HG03196 (cell line): ENCODE measurements around the gene RAB21.
"Not testable (repeated sequence)": the region's sequence is repeated elsewhere in the genome, so short reads cannot be mapped to it uniquely, and the experiment has no call there.

ENCODE experiments used
- ATAC-seq: cut with Tn5 transposase; IDR thresholded peaks from one replicate; pipeline ENCODE4 v1.9.1; 2021; ENCODE audit not compliant: unreplicated experiment

Gene RAB21

DNA sequence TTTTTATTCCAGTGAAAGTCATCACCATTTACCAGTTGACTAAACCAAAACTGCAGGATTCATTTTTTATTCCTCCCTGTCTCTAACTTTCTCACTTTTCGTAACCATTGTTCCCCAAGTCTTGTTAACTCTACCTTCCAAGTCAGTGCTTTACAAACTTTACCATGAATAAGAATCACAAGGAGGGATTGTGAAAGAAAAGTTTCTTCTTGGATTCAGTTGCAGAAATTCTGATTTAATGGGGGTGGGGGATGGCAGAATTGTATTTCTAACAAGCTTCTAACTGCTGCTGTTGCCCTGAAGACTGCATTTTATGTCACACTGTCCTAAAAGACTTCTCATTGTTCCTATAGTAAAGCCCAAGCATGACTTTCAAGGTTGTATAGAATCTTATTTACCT lies 5.0 kb upstream of the RAB21 start:
- ATAC-seq: no peak

DNA sequence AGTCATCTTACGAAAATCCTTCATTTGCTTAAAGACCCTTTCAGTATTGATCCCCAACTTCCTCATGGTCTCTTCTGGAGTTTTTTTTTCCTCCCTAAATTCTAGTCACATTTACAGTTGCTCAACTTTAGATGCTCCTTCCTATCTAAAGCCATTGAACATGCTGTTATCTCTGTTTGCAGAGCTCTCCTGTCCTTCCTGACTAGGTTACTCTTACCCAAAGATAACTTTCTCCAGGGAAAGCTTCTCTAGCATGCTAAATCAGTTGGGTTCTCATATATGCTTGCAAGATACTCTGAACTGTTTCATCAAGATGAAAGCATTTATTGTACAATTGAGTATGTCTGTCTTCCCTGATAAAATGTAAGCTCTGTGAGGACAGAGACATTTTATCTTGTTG lies 1.8 kb upstream of the RAB21 start:
- no peak for ATAC-seq

DNA sequence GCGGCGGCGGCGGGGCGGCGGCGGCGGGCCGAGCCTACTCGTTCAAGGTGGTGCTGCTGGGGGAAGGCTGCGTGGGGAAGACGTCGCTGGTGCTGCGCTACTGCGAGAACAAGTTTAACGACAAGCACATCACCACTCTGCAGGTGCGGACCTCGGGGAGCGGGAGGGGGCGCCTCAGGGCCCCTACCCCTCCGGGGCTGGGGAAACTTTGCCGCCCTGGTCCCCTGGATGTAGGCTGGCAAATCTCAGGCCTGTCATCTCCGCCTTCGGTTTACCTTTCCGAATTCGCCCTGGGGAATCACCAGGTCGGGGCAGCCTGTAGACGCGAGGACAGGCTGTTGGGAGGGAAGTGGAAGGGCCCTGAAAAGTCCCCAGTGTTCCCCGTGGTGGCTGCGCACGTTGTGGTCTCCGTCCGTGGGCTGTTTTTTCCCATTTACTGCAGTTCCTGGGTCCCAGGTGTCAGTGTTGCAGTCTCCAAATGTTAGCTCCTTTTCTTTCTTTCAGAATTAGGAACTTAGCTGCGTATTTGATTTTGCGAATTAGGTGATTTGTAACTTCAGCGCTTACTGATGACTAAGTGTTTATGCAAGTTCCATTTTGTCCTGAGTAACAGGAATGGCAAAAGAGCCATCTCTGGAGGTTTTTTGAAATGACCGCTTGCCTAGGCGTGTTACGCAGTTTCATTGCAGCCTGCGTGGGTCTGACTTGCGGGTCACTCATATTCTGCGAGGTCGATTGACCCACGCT lies 656 bp downstream of the RAB21 start:
- ATAC-seq: peak; percentile 52

DNA sequence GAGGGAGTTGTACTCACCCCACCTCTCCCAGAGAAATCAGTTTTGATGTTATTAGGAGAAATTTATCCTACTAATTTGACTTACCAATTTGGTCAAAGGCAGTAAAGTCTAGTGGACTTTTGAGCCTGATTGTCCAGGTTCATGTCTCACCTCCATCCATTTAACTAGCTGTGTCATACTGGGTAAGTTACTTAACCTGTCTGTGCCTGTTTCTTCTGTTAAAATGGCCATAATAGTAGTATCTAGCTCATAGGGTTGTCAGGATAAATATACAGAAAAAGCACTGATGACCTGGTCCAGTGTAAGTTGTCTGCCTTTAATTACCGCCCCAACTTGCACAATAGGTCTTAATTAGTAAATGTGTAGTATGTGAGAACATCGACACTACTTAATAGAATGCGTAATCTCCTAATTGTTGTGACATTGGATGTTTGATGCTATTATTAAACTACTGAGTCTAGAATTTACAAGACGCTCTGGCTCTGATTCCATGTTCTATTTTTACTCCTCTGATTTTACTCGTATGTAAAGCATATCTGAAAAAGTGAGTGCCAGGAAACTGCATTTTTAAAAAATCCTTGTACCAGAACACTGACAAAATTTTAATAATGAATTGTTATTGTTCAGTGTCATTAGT lies 1.5 kb downstream of the RAB21 start:
- no peak for ATAC-seq

DNA sequence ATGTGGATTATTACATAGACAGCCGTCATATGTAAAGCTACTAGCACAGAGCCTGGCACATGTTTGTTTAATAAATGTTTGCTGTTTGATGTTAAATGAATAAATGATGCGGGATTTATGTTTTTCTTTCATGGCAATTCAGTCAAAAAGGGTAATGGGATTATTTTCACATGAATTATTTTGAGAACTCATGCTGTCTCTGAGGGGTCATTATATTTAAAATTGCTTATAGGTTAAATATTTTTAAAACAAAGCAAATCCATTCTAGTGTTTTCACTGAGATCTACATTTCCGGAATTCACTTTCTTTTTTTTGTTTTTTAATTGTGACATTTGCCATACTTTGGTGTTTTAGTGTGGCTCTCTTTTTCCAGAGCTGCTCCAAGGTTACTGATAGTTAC lies 5.3 kb downstream of the RAB21 start:
- ATAC-seq: no peak

DNA sequence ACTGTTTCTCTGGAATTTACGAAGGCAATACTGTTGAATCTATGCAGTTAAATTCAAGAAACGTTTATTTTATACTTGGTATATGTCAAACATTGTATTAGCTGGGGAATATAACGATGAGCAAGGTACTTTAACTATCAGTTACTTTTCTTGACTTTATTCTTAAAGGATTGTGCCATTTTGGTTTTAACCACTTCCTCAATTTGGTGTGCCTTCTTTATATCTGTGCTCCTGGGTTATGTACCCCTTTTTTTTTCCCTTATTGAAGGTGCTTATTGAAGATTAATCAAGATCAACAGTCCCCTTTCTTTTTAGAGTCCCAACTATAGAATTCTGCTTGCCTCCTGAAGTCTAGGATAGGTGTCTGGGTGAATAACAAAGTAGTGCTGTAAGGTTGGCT lies 5.8 kb downstream of the RAB21 start:
- no peak for ATAC-seq

DNA sequence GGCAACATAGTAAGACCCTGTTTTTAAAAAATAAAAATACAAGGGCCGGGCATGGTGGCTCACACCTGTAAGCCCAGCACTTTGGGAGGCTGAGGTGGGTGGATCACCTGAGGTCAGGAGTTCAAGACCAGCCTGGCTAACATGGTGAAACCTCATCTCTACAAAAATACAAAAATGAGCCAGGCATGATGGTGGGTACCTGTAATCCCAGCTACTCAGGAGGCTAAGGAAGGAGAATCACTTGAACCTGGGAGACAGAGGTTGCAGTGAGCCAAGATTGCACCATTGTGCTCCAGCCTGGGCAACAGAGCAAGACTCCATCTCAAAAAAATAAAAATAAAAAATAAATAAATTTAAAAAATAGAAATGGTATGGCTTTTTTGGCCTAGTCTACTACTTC lies 6.7 kb downstream of the RAB21 start:
- not testable (repeated sequence) for ATAC-seq

DNA sequence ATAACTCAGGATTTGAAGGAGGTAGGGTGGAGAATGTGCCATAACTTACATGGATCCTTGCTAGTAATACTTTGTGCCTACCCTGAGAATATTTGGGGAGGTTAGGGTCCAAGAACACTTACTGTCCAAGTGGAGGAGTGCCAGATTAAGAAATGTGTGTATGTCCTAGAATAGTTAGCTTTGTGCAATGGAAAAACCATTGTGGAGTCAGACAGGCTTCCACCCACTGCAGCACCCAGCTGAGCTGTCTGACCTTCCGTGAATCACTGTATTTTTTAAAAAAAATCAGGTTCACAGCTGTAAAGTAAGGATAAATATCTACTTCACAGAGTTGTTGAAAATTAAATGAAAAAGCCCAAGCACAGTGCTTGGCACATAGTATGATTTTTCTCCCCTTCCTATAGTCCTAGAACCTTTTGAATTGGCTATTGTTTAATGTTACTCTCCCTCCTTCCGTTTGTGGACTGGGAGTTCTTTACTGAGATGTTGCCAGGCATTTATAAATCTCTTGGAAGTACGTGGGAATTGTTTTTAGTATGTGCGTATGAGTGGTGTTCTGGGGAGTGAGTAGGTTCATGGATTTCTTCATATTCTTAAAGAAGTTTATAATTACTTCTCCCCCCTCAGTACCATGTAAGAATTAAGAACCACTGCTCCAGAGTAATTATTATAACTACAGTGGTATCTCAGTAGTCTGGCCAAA lies 9.2 kb downstream of the RAB21 start:
- ATAC-seq: no peak

DNA sequence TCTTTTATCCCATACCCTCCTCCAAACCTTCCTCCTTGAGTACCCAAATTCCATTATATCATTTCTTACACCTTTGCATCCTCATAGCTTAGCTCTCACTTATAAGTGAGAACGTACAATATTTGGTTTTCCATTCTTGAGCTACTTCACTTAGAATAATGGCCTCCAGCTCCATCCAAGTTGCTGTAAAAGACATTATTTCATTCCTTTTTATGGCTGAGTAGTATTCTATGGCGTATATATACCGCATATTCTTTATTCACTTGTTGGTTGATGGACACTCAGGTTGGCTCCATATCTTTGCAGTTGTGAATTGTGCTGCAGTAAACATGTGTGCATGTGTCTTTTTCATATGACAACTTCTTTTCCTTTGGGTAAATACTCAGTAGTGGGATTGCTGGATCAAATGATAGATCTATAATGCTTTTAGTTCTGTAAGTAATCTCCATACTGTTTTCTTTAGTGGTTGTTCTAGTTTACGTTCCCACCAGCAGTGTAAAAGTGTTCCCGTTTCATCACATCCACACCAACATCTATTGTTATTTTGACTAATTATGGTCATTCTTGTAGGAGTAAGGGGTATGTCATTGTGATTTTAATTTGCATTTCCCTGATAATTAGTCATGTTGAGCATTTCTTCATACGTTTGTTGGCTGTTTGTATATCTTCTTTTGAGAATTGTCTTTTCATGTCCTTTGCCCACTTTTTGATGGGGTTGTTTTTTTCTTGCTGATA lies 10.1 kb downstream of the RAB21 start:
- ATAC-seq: no peak

DNA sequence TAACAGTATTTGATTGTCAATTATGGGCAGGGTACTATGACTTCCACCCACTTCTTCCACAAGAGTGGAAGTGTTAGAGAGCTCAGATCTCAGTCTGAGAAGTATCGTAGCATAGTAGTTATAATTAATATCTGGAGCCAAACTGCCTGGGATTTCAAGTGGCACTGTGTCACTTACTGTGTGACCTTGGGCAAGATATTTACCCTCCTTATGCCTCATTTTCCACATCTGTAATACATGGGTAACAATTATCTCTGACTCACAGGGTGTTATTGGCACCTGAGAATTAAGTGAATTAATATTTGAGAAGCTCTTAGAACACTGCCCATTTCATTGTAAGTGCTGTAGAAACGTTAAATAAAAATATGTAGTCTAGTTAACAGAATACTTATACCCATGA lies 11.5 kb downstream of the RAB21 start:
- ATAC-seq: no peak

DNA sequence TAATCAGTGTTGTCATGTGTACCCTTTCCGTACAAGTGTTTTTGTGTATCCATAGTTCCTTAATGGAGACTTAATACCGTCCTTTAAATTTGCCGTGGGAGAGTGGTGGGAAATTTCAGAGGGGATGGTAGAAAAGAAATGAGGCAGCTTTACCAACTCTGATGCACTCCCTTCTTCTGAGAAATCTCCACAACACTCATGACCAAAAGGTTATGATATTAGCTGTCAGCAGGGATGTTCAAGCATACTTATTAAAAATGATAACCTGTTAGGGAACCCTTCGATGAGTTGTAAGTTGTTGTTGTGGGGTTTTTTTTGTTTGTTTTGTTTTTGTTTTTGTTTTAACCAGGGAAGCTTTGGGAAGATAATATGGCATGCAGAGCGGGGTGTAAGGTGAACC lies 12.5 kb downstream of the RAB21 start:
- no peak for ATAC-seq

DNA sequence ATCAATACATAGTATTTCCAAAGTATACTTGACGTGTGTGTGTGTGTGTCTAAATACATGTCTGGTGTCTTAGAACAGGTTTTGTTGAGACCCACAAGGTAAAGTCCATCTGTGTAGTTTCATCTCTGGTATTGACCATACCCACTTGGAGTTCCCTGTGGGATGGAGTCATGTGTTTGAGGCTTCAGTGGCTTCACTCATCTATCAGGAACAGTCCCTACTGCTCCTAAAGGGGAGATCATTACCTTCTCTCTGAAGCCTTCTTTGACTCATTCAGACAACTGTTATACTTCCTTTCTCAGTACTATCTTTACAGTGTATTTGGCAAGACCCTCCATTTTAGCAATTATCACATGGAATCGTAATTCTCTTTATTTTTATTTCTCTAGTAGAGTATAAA lies 14.2 kb downstream of the RAB21 start:
- no peak for ATAC-seq

DNA sequence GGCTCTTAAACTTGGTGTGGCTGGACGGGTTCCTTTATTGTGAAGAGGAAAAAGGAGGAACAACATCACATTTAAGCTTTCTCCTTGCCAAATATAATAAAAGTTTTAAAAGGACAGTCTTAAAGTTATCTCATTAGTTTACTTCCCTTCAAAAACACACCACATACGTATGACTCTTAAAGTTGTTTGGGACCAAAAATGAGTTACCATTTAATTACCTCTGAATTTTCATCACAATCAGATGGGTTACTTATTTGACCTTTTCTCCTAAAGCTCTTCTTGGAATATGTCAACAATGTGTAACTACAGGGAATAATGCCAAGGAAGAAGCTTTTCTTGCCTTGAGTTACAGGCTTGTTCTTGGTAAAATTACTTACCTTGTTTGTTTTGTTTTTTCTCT lies 16.4 kb downstream of the RAB21 start:
- no peak for ATAC-seq

DNA sequence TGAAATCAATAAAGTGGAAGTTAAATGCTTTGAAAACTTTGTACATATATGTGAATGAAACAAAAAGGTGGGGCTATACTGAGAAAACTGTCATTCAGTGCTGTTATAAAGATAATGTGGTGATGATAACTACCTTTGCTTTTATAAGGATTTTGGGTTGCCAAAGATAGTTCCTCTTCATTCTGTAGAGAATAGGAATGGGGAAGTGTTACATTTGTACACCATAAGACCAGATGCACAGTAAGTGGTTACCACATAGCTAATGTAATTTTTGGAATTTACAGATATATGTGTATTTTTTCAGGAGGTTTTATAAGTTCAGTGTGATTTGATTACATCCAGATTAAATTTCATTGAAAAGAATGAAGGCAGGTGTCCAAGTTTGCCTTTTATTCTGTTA lies 18.1 kb downstream of the RAB21 start:
- ATAC-seq: no peak

DNA sequence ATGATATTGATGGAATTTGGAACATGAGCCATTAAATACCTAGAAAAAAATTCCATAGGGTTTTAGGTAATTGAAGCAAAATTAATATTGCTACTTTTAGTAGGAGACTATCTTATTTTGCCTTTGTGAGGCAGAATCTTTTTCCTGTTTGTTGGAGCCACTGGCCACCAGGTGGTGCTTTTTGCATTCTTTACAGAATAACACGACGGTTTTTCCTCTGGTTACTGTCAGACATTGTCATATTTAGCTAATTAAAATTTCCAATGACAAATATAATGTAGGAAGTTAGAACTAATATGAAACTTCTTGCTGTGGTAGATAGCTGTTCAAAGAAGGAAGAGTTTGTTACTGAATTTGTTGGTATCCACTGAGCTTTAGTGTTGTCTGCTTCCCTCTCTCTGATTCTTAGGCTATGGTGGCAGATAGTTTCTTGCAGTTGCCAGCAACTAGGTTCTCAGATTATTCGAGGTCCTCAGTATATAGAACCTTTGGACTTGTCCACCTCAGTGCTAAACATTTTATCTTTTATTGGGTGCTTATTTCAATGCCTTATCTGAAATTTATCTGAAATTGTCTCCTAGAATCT lies 25.7 kb downstream of the RAB21 start:
- no peak for ATAC-seq

DNA sequence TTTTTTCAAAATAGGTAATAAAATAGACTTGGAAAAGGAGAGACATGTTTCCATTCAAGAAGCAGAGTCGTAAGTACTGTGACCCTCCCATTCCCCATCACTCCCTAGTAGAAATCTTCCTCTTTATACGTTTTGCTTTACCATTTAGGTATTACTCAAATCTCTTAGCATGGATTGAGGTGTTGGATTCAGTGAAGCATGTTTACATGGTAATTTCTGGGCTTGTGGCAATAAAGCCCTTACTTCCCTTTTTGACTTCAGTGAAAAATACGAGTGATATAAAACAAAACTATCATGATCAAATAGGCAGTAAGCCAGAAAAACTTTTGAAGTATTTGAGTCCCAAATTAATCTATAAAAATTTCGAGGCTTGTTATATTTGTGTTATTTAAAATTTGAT lies 27.4 kb downstream of the RAB21 start:
- ATAC-seq: peak; percentile 47

DNA sequence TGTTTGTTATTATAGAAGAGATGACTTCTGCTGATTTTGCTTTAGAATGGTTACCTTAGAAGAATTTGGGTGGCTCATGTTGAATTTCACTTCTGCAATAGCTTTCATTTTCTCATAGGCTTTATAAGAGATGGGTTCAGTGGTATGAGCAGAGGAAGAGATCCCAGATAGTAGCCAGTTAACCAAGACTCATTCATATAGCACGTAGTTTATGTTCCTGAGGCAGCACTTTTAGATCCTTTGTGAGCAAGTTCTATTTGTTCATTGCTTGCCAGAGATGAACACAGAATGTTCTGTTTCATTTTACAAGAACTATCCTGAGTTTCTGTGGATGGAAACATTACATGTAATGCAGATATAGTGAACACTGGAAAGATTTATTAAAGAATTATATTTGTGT lies 32.2 kb downstream of the RAB21 start:
- no peak for ATAC-seq

DNA sequence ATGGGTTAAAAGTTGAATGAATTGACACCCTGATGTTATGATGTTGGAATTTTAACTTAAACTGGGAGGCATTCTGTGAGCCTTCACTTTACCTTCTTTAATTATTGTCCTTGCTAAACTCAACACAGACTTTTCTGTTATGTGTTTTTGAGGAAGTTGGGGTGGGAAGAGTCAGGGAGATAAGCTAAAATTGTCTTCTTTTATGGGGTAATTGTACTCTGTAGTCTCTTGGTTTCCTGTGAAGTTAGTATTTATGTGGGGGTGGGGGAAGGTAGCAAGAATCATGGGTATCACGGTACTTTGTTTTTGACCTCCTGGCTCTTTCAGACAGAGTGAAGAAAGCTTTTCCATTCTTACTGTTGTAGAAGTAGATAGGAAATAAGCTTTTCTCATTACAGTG lies 32.9 kb downstream of the RAB21 start:
- ATAC-seq: no peak

DNA sequence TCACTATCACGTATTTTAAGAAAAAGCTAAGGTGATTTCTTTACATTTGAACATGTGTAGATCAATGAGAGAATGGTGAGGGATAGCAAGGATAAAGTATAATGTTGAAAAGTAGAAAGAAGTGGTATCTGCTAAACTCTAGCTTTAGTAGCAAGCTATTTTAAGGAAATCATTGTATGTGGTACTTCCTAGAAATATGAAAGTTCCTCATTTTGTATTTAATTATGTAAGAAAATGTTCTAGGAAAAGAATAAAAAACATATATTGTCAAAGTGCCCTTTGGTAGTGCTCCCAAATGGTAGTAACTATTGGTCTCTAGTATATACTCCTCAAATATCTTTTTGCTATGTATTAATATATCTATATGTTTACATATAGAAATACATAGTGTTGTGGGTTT lies 35.7 kb downstream of the RAB21 start:
- no peak for ATAC-seq

DNA sequence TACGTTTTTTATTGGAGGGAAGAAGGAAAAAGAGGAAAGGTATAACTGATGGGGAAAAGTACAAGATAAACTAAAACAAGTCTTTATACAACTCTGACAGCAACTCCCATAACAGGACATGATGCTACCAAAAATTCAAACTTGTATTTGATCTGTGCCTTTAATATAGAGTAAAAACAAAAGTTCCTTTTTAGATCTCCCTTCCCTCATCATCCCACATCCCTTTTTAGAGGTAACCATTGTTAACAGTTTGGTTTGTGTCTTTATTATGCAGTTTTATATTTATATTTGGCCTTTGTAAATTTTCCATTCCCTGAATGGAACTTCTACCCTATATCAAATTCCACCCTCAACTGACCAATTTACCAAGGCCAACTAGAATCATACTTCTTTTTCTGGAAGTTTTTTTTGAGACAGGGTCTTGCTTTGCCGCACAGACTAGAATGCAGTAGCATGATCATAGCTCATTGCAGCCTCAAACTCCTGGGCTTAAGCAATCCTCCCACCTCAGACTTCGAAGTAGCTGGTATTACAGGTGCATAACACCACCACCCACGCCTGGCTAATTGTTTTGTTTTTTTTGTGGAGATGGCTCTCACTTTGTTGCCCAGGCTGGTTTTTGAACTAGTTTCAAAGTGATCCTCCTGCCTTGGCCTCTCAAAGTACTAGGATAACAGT lies 36.9 kb downstream of the RAB21 start:
- no peak for ATAC-seq

DNA sequence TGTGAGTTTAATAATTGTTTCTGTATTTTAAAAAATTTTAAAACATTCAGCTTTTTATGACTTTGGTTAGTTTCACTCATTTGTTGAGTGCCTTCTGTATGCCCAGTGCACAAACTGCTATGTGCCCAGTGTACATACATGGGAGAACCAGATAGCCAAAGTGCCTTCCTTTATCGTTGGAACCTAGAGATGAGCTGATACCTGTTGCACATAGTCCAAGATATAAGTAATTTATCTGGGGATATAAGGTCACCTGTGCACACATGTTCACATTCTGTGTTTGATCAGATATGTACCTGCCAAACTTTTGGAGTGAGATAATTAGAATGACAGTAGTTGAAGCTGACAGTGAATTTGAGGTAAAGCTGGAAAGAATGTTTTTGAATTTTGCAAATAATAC lies 37.9 kb downstream of the RAB21 start:
- ATAC-seq: no peak
